Duodenal mucosa (tissue), 2 donors: ENCODE results near the gene MYO1D.

Experiments
- H3K27ac ChIP-seq: one replicate; pipeline ENCODE4 v1.7.0; 2013; ENCODE audit warnings: low read depth, low read length
- H3K27me3 ChIP-seq, 2 donors: one replicate each; pipeline ENCODE4 v1.7.0; 2013; ENCODE audit warnings: low read length in 2 of 2, control low read depth in 1 of 2; ENCODE audit not compliant: insufficient read depth in 2 of 2, control insufficient read depth in 1 of 2
- H3K36me3 ChIP-seq, 2 donors: one replicate each; pipeline ENCODE4 v1.7.0; 2013; ENCODE audit warnings: low read length in 2 of 2, control low read depth in 1 of 2; ENCODE audit not compliant: insufficient read depth in 2 of 2, control insufficient read depth in 1 of 2
- H3K4me1 ChIP-seq, 2 donors: one replicate each; pipeline ENCODE4 v1.7.0; 2013; ENCODE audit warnings: low read length in 2 of 2, control low read depth in 1 of 2; ENCODE audit not compliant: insufficient read depth in 2 of 2, control insufficient read depth in 1 of 2
- H3K4me3 ChIP-seq, 2 donors: one replicate each; pipeline ENCODE4 v1.7.0; 2013; ENCODE audit warnings: low read length in 2 of 2, low read depth in 1 of 2
- H3K9ac ChIP-seq, 2 donors: one replicate each; pipeline ENCODE4 v1.7.0; 2013; ENCODE audit warnings: low read length in 2 of 2, low read depth in 1 of 2
- H3K9me3 ChIP-seq, 2 donors: one replicate each; pipeline ENCODE4 v1.7.0; 2013; ENCODE audit warnings: low read length in 2 of 2, control low read depth in 1 of 2; ENCODE audit not compliant: control insufficient read depth in 1 of 2

MYO1D gene

GRCh38 chr17:32567511-32567910 lies 309.4 kb downstream of the MYO1D start:
- H3K27ac ChIP-seq, result no peak overlapping the region
- H3K27me3 ChIP-seq, result no peaks in the 10 kb centered on the region
- no peak overlapping the region for H3K4me3 ChIP-seq
- no peak overlapping the region for H3K9ac ChIP-seq
- H3K4me1 ChIP-seq, result no peaks in the 10 kb centered on the region
- H3K36me3 ChIP-seq, result peaks cover 0 to 13% of the 10 kb centered on the region in 2 donors
- no peaks in the 10 kb centered on the region for H3K9me3 ChIP-seq

DNA sequence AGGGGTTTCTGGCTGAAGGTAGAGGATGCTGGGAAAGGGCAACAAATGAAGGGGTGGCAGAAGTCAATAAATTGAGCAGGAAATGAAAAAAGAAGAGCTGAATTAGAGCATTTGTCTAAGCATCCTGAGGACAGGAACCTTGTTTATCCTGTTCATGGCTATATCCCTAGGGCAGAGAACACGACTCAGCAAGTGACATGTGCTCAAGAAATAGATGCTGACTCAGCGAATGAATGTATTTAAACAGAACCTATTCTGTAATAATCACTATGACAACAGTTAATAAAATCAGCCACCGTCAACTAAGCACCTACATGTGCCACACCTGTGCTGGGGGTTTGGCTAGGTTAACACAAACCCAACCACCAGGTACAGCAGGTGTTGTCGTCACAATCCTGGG lies 309.8 kb downstream of the MYO1D start:
- Histone ChIP-seq H3K4me3 (no peak overlapping the region), H3K36me3 (peaks cover 0 to 13% of the 10 kb centered on the region in 2 donors), H3K27me3 (no peaks in the 10 kb centered on the region), H3K4me1 (no peaks in the 10 kb centered on the region), H3K9me3 (no peaks in the 10 kb centered on the region), H3K27ac (no peak overlapping the region), H3K9ac (no peak overlapping the region)

- Histone ChIP-seq H3K36me3 (peaks cover 0 to 13% of the 10 kb centered on the region in 2 donors), H3K27me3 (no peaks in the 10 kb centered on the region), H3K9me3 (no peaks in the 10 kb centered on the region), H3K4me3 (no peak overlapping the region), H3K9ac (no peak overlapping the region), H3K27ac (no peak overlapping the region), H3K4me1 (no peaks in the 10 kb centered on the region)
Observed at GRCh38 chr17:32566303-32566702, 310.6 kb downstream of the MYO1D start.

DNA sequence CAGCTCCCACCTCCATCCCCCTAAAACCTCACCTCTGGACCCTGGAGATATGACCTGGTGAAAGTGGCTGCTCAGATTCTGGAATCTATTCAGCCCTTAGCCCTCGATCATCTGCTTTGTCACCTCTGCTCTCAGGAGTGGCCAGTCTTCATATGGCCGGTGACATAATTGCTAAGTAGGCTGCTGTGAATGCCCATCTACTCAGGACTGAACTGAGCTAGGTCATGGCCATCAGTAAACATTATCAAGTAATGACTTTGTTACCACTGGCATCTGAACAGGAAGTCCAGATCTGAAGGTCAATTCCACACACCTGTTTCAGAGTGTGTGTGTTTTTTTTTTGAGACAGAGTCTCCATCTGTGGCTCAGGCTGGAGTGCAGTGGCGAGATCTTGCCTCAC lies 311.5 kb downstream of the MYO1D start:
- no peak overlapping the region for H3K27ac ChIP-seq
- no peaks in the 10 kb centered on the region for H3K27me3 ChIP-seq
- no peaks in the 10 kb centered on the region for H3K4me1 ChIP-seq
- no peak overlapping the region for H3K9ac ChIP-seq
- H3K36me3 ChIP-seq, result peaks cover 0 to 13% of the 10 kb centered on the region in 2 donors
- H3K4me3 ChIP-seq, result no peak overlapping the region
- no peaks in the 10 kb centered on the region for H3K9me3 ChIP-seq

- H3K36me3 ChIP-seq, result peaks cover 0 to 13% of the 10 kb centered on the region in 2 donors
- no peak overlapping the region for H3K4me3 ChIP-seq
- H3K9me3 ChIP-seq, result no peaks in the 10 kb centered on the region
- H3K9ac ChIP-seq, result no peak overlapping the region
- no peaks in the 10 kb centered on the region for H3K27me3 ChIP-seq
- no peak overlapping the region for H3K27ac ChIP-seq
- no peaks in the 10 kb centered on the region for H3K4me1 ChIP-seq
Observed at GRCh38 chr17:32564325-32564724, 312.6 kb downstream of the MYO1D start.

GRCh38 chr17:32563583-32563982 lies 313.3 kb downstream of the MYO1D start:
- Histone ChIP-seq H3K36me3 (peaks cover 0 to 13% of the 10 kb centered on the region in 2 donors), H3K27me3 (no peaks in the 10 kb centered on the region), H3K9me3 (no peaks in the 10 kb centered on the region), H3K9ac (no peak overlapping the region), H3K27ac (no peak overlapping the region), H3K4me3 (no peak overlapping the region), H3K4me1 (no peaks in the 10 kb centered on the region)

GRCh38 chr17:32558997-32559650 lies 317.8 kb downstream of the MYO1D start:
- Histone ChIP-seq H3K36me3 (peaks cover 0 to 7% of the 10 kb centered on the region in 2 donors), H3K9me3 (no peaks in the 10 kb centered on the region), H3K9ac (no peak overlapping the region), H3K4me1 (no peaks in the 10 kb centered on the region), H3K27ac (no peak overlapping the region), H3K27me3 (no peaks in the 10 kb centered on the region), H3K4me3 (no peak overlapping the region)

- H3K36me3 ChIP-seq, result peaks cover 0 to 1% of the 10 kb centered on the region in 2 donors
- no peak overlapping the region for H3K4me3 ChIP-seq
- H3K9me3 ChIP-seq, result no peaks in the 10 kb centered on the region
- no peaks in the 10 kb centered on the region for H3K27me3 ChIP-seq
- no peak overlapping the region for H3K27ac ChIP-seq
- H3K4me1 ChIP-seq, result peaks cover 0 to under 1% of the 10 kb centered on the region in 2 donors
- no peak overlapping the region for H3K9ac ChIP-seq
Observed at GRCh38 chr17:32558326-32558955, 318.5 kb downstream of the MYO1D start.

GRCh38 chr17:32555611-32556310 lies 321.2 kb downstream of the MYO1D start:
- Histone ChIP-seq H3K9me3 (no peaks in the 10 kb centered on the region), H3K9ac (no peak overlapping the region), H3K27me3 (no peaks in the 10 kb centered on the region), H3K27ac (no peak overlapping the region), H3K4me3 (no peak overlapping the region), H3K4me1 (peaks cover 0 to 5% of the 10 kb centered on the region in 2 donors), H3K36me3 (no peaks in the 10 kb centered on the region)

DNA sequence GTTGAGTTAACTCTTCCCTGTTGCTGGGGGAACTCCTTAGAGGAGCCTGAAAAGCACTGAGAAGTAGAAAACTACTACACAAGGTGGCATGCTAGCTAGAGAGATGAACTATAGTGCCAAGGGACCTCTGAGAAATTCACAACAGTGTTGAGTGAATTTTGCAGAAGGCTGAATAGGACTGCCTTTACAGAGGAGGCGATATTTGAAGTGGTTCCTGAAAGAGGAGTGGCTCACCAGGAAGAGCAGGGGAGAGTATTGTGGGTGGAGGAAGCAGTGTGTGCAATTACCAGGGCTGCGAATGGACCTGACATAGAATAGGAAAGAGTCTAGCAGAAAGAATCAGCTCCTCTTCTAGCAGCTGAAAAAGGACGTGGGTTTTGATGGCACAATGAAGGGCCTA lies 323.8 kb downstream of the MYO1D start:
- H3K36me3 ChIP-seq, result no peaks in the 10 kb centered on the region
- no peak overlapping the region for H3K9ac ChIP-seq
- H3K4me3 ChIP-seq, result no peak overlapping the region
- no peaks in the 10 kb centered on the region for H3K9me3 ChIP-seq
- no peaks in the 10 kb centered on the region for H3K27me3 ChIP-seq
- peaks cover 0 to 5% of the 10 kb centered on the region in 2 donors for H3K4me1 ChIP-seq
- no peak overlapping the region for H3K27ac ChIP-seq
